CD4-positive, alpha-beta memory T cell (primary cell): ENCODE data around the gene MYADML2. TPM values are rescaled to one million over a fixed set of nuclear protein-coding genes. Genes with fewer than 3 reads are reported as not detected.

Experiments
- CTCF ChIA-PET: fragments of 350-600 bp; sonication (Branson Sonifier 250); formaldehyde crosslinking; loops from one replicate; lab custom pipeline; 2021; ENCODE audit warnings: inconsistent platforms; ENCODE audit not compliant: partially characterized antibody; lab: Charles Lee
- POLR2A ChIA-PET: fragments of 350-600 bp; sonication (Branson Sonifier 250); formaldehyde crosslinking; loops from one replicate; lab custom pipeline; 2021; ENCODE audit not compliant: partially characterized antibody; lab: Charles Lee
- DNase-seq, 5 donors: peaks; one replicate each; pipeline versions ENCODE4 v3.0.0 to v3.0.0-alpha.2; 2020 to 2022; ENCODE audit warnings: mixed read lengths in 1 of 5
- H3K27ac ChIP-seq: one replicate; pipeline ENCODE4 v1.7.0; 2013; ENCODE audit warnings: low read depth, low read length
- H3K27me3 ChIP-seq: 2 replicates; pipeline ENCODE4 v1.7.0; 2013; ENCODE audit warnings: mild to moderate bottlenecking, low read length, moderate library complexity; ENCODE audit not compliant: insufficient read depth
- H3K36me3 ChIP-seq: 2 replicates; pipeline ENCODE4 v1.7.0; 2013; ENCODE audit warnings: mild to moderate bottlenecking, low read length, moderate library complexity; ENCODE audit not compliant: insufficient read depth
- H3K4me1 ChIP-seq: 2 replicates; pipeline ENCODE4 v1.7.0; 2013; ENCODE audit warnings: mild to moderate bottlenecking, low read length, moderate library complexity; ENCODE audit not compliant: insufficient read depth
- H3K4me3 ChIP-seq, 2 donors: one replicate each; pipeline ENCODE4 v1.7.0; 2013; ENCODE audit warnings: low read length in 2 of 2, mild to moderate bottlenecking in 1 of 2
- H3K9me3 ChIP-seq, 2 donors: one replicate each; pipeline ENCODE4 v1.7.0; 2013; ENCODE audit warnings: low read length in 2 of 2, control low read depth in 1 of 2; ENCODE audit not compliant: control insufficient read depth in 1 of 2
- H3K27ac Mint-ChIP-seq, 7 donors: one replicate each; pipeline ENCODE4 v1.8.0; 2020 to 2021; ENCODE audit warnings: mixed read lengths in 7 of 7, mild to moderate bottlenecking in 6 of 7, inconsistent platforms in 3 of 7, moderate library complexity in 3 of 7
- H3K27me3 Mint-ChIP-seq, 2 donors: one replicate each; pipeline ENCODE4 v1.8.0; 2020 to 2021; ENCODE audit warnings: mixed read lengths in 2 of 2
- H3K36me3 Mint-ChIP-seq, 2 donors: one replicate each; pipeline ENCODE4 v1.8.0; 2020 to 2021; ENCODE audit warnings: mixed read lengths in 2 of 2, inconsistent platforms in 1 of 2, mild to moderate bottlenecking in 1 of 2
- H3K4me1 Mint-ChIP-seq, 4 donors: one replicate each; pipeline ENCODE4 v1.8.0; 2020 to 2021; ENCODE audit warnings: mixed read lengths in 4 of 4, mild to moderate bottlenecking in 1 of 4
- H3K4me3 Mint-ChIP-seq, 8 donors: one replicate each; pipeline ENCODE4 v1.8.0; 2020 to 2021; ENCODE audit warnings: mixed read lengths in 8 of 8, mild to moderate bottlenecking in 7 of 8, moderate library complexity in 6 of 8, inconsistent platforms in 3 of 8
- H3K9me3 Mint-ChIP-seq, 8 donors: one replicate each; pipeline ENCODE4 v1.8.0; 2020 to 2021; ENCODE audit warnings: mixed read lengths in 8 of 8, mild to moderate bottlenecking in 5 of 8, inconsistent platforms in 3 of 8, moderate library complexity in 1 of 8
- intact Hi-C: fragments of 100-400 bp; cut with micrococcal nuclease; formaldehyde crosslinking; loops from one replicate; pipeline ENCODE4 v1.15.1; 2023
- polyA plus RNA-seq, 2 donors: library from polyadenylated mRNA; unstranded; fragments of 300-500 nt; fragmentation: Illumina TruSeq; gene quantifications; one replicate each; pipeline ENCODE4 v1.2.3, GENCODE V29; 2021
- total RNA-seq, 2 experiments: library from RNA; stranded (reverse); gene quantifications; one replicate each; pipeline ENCODE4 v1.2.3, GENCODE V29; 2021

The MYADML2 gene
- total RNA-seq: not detected
- polyA plus RNA-seq: not detected

DNA sequence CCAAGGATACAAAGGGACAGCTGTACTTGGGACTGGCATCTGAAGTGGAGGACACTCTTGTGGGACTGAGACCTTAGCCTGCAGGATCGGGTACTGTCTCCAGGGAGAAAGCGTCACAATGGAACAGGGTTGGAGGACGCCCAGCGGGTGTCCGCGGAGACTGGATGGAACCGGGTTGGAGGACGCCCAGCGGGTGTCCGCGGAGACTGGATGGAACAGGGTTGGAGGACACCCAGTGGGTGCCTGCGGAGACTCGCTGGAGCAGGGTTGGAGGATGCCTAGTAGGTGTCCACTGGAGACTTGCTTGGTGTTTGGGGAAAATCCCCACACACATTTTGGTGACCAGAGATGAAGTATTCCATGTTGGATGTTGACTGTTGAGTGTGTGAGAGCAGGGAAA, at the start of gene MYADML2:
TSS of gene MYADML2 (minus strand) at position 45 of the 400 bp plus-strand sequence. CDS start 5,492 bp downstream, outside the sequence.
- H3K4me3 Mint-ChIP-seq: no peak within 1 kb of the TSS
- intact Hi-C loops: no loop called here
- H3K4me1 Mint-ChIP-seq: peaks cover 0 to 2% (median under 1%) of the 10 kb centered on the region in 4 donors
- H3K27ac ChIP-seq: no peak within 1 kb of the TSS
- ChIA-PET CTCF (interaction anchor here (1.0 kb wide), 1 partner anchor 12 kb away, joined by 3 read pairs; no protein-coding TSS in a partner anchor), POLR2A (no interaction called here)
- H3K27me3 Mint-ChIP-seq: no peaks in the 10 kb centered on the region
- no peak for DNase-seq
- no peaks in the 10 kb centered on the region for H3K36me3 ChIP-seq
- no peaks in the 10 kb centered on the region for H3K9me3 ChIP-seq
- no peaks in the 10 kb centered on the region for H3K4me1 ChIP-seq
- H3K27me3 ChIP-seq: no peaks in the 10 kb centered on the region
- no peak within 1 kb of the TSS for H3K4me3 ChIP-seq
- H3K27ac Mint-ChIP-seq: no peak within 1 kb of the TSS
- H3K9me3 Mint-ChIP-seq: no peaks in the 10 kb centered on the region
- H3K36me3 Mint-ChIP-seq: no peaks in the 10 kb centered on the region

- peaks cover 0 to 2% (median 0%) of the 10 kb centered on the region in 4 donors for H3K4me1 Mint-ChIP-seq
- intact Hi-C loops: no loop called here
- Histone ChIP-seq H3K27ac (no peak overlapping the region), H3K4me3 (no peak overlapping the region), H3K9me3 (no peaks in the 10 kb centered on the region), H3K4me1 (no peaks in the 10 kb centered on the region), H3K27me3 (no peaks in the 10 kb centered on the region), H3K36me3 (no peaks in the 10 kb centered on the region)
- H3K4me3 Mint-ChIP-seq: no peak overlapping the region
- no peak overlapping the region for H3K27ac Mint-ChIP-seq
- CTCF ChIA-PET: no interaction called here
- H3K9me3 Mint-ChIP-seq: no peaks in the 10 kb centered on the region
- no peaks in the 10 kb centered on the region for H3K27me3 Mint-ChIP-seq
- POLR2A ChIA-PET: interaction anchor here (1.3 kb wide), 1 partner anchor 19 kb away, joined by 3 read pairs; the partner anchor contains the start of gene ASPSCR1
- H3K36me3 Mint-ChIP-seq: peaks cover 2 to 7% of the 10 kb centered on the region in 2 donors
- DNase-seq: no peak
These were observed 49.3 kb upstream of the MYADML2 start for GRCh38 chr17:81996232-81996756.

- Mint-ChIP-seq H3K9me3 (no peaks in the 10 kb centered on the region), H3K36me3 (peaks cover 2 to 7% of the 10 kb centered on the region in 2 donors), H3K4me3 (no peak overlapping the region), H3K4me1 (peaks cover 2 to 5% (median 2%) of the 10 kb centered on the region in 4 donors), H3K27ac (peak overlapping the region in 1 of 7 donors; percentile 37), H3K27me3 (no peaks in the 10 kb centered on the region)
- Histone ChIP-seq H3K27ac (no peak overlapping the region), H3K9me3 (no peaks in the 10 kb centered on the region), H3K4me3 (no peak overlapping the region), H3K36me3 (no peaks in the 10 kb centered on the region), H3K4me1 (no peaks in the 10 kb centered on the region), H3K27me3 (no peaks in the 10 kb centered on the region)
- intact Hi-C loops: no loop called here
- POLR2A ChIA-PET: interaction anchor here (1.3 kb wide), 1 partner anchor 19 kb away, joined by 3 read pairs; the partner anchor contains the start of gene ASPSCR1
- no peak for DNase-seq
- CTCF ChIA-PET: no interaction called here
These were observed 48.6 kb upstream of the MYADML2 start for GRCh38 chr17:81995463-81996231.

- no peaks in the 10 kb centered on the region for H3K9me3 Mint-ChIP-seq
- no peaks in the 10 kb centered on the region for H3K36me3 ChIP-seq
- no peaks in the 10 kb centered on the region for H3K9me3 ChIP-seq
- no peaks in the 10 kb centered on the region for H3K4me1 ChIP-seq
- H3K4me3 Mint-ChIP-seq: no peak overlapping the region
- no peaks in the 10 kb centered on the region for H3K27me3 ChIP-seq
- intact Hi-C loops: no loop called here
- no peak overlapping the region for H3K4me3 ChIP-seq
- no peaks in the 10 kb centered on the region for H3K27me3 Mint-ChIP-seq
- H3K27ac Mint-ChIP-seq: no peak overlapping the region
- H3K27ac ChIP-seq: no peak overlapping the region
- ChIA-PET POLR2A (interaction anchor here (0.5 kb wide), 1 partner anchor 378 kb away, joined by 3 read pairs; no protein-coding TSS in a partner anchor), CTCF (no interaction called here)
- no peak for DNase-seq
- H3K36me3 Mint-ChIP-seq: peaks cover 2 to 7% of the 10 kb centered on the region in 2 donors
- H3K4me1 Mint-ChIP-seq: peaks cover 4 to 6% (median 5%) of the 10 kb centered on the region in 4 donors
These were observed 47.8 kb upstream of the MYADML2 start for GRCh38 chr17:81994593-81995462.

DNA sequence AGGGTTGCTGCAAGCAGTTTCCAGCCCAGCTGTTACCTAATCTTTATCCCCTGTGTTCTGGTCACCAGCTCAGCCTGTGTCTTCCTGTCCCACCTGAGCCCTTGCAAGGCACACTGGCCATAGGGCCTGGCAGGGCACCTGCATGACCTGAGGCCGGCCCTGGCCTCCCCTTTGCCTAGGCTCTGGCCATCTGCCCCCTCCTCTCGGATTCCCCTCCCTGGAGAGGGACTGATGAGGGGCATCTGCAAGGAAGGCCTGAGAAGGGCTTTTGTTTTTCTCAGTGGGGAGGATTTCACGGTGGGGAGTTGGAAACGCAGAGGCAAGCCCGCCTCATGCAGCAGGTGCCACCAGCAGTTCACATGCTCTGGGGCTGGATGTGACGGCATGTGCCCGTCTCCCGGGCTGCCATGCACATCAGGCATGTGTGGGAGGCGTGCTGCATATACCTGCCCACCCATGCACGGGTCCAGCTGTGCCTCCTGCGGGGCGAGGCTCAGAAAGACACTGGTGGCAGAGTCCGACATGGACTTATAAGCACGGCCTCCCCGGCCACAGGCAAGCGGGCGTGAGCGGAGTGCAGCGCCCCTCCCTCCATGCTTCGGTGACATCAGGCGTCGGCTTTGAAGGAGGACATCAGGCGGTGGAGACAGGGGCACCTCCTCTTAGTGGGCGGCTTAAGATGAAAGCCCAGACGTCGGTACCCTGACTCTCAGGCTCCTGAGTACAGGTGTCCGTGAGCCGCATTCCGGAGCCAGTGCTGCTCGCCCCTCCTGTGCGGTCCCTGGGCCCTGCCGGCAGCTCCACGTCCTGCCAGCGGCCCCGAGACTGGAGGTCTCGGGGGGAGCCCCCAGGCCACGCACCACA, 46.9 kb upstream of the MYADML2 start:
- Mint-ChIP-seq H3K27ac (peak overlapping the region in 1 of 7 donors; percentile 51), H3K36me3 (peaks cover 2 to 7% of the 10 kb centered on the region in 2 donors), H3K27me3 (no peaks in the 10 kb centered on the region), H3K4me1 (peaks cover 4 to 6% (median 5%) of the 10 kb centered on the region in 4 donors), H3K4me3 (no peak overlapping the region), H3K9me3 (no peaks in the 10 kb centered on the region)
- Histone ChIP-seq H3K4me1 (no peaks in the 10 kb centered on the region), H3K27me3 (no peaks in the 10 kb centered on the region), H3K36me3 (no peaks in the 10 kb centered on the region), H3K27ac (no peak overlapping the region), H3K4me3 (no peak overlapping the region), H3K9me3 (no peaks in the 10 kb centered on the region)
- no peak for DNase-seq
- ChIA-PET CTCF (no interaction called here), POLR2A (no interaction called here)
- intact Hi-C loops: no loop called here

DNA sequence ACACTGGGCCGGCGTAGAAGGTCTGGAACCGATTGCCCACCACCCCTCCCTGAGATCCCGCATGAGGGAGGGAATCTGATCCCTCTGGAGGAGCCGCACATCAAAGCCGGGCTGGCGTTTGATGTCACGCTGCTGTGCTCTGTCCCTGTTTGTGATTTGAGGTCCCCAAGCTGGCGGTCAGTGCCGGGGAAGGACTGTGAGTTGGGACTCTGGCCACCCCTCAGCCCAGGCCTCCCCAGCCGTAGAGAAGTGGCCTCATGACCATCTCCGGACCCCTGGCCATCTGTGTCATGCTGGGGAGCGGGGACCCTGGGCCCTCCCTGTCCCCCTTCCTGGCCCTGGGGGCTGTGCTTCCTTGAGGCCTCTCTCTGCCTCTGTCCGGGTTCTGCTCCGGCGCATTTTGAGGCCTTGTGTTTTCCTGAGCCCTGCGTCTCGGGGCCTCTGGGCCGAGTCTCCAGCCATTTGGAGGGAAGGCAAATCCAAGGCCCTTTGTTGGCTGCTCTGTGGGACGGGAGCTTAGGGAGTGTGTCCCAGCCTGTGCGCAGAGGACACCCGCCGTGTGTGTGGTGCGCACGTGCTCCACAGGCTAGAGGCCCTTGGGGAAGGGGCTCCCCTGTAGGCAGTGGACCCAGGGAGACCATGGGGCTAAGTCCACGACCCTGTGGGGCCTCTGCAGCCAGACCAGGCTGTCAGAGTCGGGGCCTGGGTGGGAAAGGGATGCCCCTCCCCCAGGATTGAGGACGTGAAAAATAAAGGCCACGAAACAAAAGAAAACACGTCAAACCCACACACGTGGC, 45.5 kb upstream of the MYADML2 start:
- no peak overlapping the region for H3K27ac Mint-ChIP-seq
- H3K4me3 ChIP-seq: no peak overlapping the region
- H3K4me3 Mint-ChIP-seq: no peak overlapping the region
- no peak overlapping the region for H3K27ac ChIP-seq
- peaks cover 4 to 6% of the 10 kb centered on the region in 2 donors for H3K36me3 Mint-ChIP-seq
- no peaks in the 10 kb centered on the region for H3K9me3 ChIP-seq
- H3K27me3 ChIP-seq: no peaks in the 10 kb centered on the region
- intact Hi-C loops: no loop called here
- no peaks in the 10 kb centered on the region for H3K9me3 Mint-ChIP-seq
- no peaks in the 10 kb centered on the region for H3K36me3 ChIP-seq
- H3K4me1 ChIP-seq: no peaks in the 10 kb centered on the region
- peaks cover 4 to 6% (median 5%) of the 10 kb centered on the region in 4 donors for H3K4me1 Mint-ChIP-seq
- ChIA-PET CTCF (no interaction called here), POLR2A (no interaction called here)
- no peaks in the 10 kb centered on the region for H3K27me3 Mint-ChIP-seq
- DNase-seq: no peak
